Neural cell (in vitro differentiated cells): ENCODE results near the gene ZNF593.

Experiments
- CTCF ChIP-seq: fragments of 450-650 bp; IDR thresholded peaks from 2 replicates; pipeline ENCODE4 v1.5.1; 2014; ENCODE audit warnings: antibody characterized with exemption, mild to moderate bottlenecking, moderate library complexity; ENCODE audit not compliant: poor library complexity, severe bottlenecking
- EP300 ChIP-seq: fragments of 450-650 bp; conservative IDR thresholded peaks from 2 replicates; pipeline ENCODE4 v1.6.1; 2014; ENCODE audit warnings: antibody characterized with exemption, mild to moderate bottlenecking, moderate library complexity; ENCODE audit not compliant: poor library complexity, severe bottlenecking
- EZH2 ChIP-seq: fragments of 200-600, 300-800 bp; shearing (Covaris generic), sonication (generic); IDR thresholded peaks from 2 replicates; pipeline ENCODE4 v1.6.1; 2014; ENCODE audit warnings: antibody characterized with exemption, low read length, borderline replicate concordance, mild to moderate bottlenecking; ENCODE audit not compliant: insufficient read depth, poor library complexity, severe bottlenecking
- RAD21 ChIP-seq: fragments of 450-650 bp; conservative IDR thresholded peaks from 2 replicates; pipeline ENCODE4 v1.6.1; 2014; ENCODE audit warnings: antibody characterized with exemption, mild to moderate bottlenecking, moderate library complexity
- TAF1 ChIP-seq: IDR thresholded peaks from 2 replicates; pipeline ENCODE4 v1.6.1; 2012; ENCODE audit warnings: low read depth
- TF ChIP-seq, protein P1 (sequence below): IDR thresholded peaks from 2 replicates; pipeline ENCODE4 v1.6.1; 2012; ENCODE audit warnings: borderline replicate concordance

GRCh38 chr1:26121854-26122773, 47.6 kb upstream of the ZNF593 start:
- TF ChIP-seq CTCF (no peak), RAD21 (no peak), EP300 (no peak), EZH2 (no peak), TAF1 (no peak)
- TF ChIP-seq, protein P1, sequence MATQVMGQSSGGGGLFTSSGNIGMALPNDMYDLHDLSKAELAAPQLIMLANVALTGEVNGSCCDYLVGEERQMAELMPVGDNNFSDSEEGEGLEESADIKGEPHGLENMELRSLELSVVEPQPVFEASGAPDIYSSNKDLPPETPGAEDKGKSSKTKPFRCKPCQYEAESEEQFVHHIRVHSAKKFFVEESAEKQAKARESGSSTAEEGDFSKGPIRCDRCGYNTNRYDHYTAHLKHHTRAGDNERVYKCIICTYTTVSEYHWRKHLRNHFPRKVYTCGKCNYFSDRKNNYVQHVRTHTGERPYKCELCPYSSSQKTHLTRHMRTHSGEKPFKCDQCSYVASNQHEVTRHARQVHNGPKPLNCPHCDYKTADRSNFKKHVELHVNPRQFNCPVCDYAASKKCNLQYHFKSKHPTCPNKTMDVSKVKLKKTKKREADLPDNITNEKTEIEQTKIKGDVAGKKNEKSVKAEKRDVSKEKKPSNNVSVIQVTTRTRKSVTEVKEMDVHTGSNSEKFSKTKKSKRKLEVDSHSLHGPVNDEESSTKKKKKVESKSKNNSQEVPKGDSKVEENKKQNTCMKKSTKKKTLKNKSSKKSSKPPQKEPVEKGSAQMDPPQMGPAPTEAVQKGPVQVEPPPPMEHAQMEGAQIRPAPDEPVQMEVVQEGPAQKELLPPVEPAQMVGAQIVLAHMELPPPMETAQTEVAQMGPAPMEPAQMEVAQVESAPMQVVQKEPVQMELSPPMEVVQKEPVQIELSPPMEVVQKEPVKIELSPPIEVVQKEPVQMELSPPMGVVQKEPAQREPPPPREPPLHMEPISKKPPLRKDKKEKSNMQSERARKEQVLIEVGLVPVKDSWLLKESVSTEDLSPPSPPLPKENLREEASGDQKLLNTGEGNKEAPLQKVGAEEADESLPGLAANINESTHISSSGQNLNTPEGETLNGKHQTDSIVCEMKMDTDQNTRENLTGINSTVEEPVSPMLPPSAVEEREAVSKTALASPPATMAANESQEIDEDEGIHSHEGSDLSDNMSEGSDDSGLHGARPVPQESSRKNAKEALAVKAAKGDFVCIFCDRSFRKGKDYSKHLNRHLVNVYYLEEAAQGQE: no peak
